GM12875 (cell line): Measurements from ENCODE around the gene PLCD4.

Experiments used
- H3K4me3 ChIP-seq: one replicate; pipeline ENCODE4 v1.5.1; 2011; ENCODE audit warnings: low read depth, low read length, control low read depth
- TF ChIP-seq, protein P1 (sequence below): IDR thresholded peaks from 2 replicates; pipeline ENCODE4 v1.5.1; 2011; ENCODE audit warnings: low read depth, mild to moderate bottlenecking, control low read depth, inconsistent platforms, low read length, moderate library complexity, borderline replicate concordance; ENCODE audit not compliant: insufficient read depth

The PLCD4 gene

DNA sequence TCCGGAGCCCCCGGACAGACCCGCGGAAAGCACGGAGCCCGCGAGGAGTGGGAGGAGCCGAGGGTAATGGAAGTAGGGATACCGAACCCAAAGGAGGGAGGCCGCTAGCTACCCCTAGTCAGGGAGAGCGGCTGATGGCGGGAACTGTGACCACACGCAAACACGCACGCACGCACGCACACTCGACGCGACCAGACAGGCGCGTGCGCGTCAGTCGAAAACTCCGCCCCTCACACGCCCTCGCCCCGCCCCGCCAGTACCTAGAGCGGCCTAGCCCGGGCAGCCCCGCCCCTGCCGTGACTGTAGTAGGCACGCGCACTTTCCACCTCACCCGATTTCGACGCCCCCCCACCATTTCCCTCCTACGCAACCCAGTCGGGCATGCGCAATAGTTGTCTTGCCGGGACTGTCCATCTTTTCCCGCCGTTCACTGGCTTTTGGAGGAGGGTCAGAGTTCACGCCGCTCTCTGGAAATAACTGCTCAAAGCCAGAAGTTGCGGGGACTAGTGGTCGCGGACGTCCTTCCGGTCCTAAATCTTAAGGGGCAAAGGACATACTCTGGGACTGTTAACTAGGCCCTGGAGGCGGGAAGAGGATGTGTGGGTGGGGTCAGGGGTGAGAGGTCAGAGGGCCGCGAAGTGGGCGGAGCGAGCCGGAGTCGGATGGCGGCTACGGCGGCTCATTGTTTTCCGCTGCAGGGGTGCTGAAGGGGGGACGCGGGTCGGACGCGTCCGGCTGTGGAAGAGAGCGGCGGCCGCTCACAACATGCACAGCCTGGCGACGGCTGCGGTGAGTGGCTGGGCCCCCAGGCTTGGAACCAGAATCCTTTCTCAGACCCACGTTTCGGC is 39.3 kb upstream of the PLCD4 start, which contains the start of the genes CNOT9 and USP37:
CNOT9 (plus strand) TSS at position 650 of the 848 bp plus-strand sequence; CDS start at position 766, 116 bp downstream.
USP37 (minus strand) TSS at position 162 of the 848 bp plus-strand sequence. CDS start 9,698 bp downstream, outside the sequence.
- H3K4me3 ChIP-seq, result peak within 1 kb of the TSS; percentile 78
- TF ChIP-seq, protein P1, sequence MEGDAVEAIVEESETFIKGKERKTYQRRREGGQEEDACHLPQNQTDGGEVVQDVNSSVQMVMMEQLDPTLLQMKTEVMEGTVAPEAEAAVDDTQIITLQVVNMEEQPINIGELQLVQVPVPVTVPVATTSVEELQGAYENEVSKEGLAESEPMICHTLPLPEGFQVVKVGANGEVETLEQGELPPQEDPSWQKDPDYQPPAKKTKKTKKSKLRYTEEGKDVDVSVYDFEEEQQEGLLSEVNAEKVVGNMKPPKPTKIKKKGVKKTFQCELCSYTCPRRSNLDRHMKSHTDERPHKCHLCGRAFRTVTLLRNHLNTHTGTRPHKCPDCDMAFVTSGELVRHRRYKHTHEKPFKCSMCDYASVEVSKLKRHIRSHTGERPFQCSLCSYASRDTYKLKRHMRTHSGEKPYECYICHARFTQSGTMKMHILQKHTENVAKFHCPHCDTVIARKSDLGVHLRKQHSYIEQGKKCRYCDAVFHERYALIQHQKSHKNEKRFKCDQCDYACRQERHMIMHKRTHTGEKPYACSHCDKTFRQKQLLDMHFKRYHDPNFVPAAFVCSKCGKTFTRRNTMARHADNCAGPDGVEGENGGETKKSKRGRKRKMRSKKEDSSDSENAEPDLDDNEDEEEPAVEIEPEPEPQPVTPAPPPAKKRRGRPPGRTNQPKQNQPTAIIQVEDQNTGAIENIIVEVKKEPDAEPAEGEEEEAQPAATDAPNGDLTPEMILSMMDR, result no peak

DNA sequence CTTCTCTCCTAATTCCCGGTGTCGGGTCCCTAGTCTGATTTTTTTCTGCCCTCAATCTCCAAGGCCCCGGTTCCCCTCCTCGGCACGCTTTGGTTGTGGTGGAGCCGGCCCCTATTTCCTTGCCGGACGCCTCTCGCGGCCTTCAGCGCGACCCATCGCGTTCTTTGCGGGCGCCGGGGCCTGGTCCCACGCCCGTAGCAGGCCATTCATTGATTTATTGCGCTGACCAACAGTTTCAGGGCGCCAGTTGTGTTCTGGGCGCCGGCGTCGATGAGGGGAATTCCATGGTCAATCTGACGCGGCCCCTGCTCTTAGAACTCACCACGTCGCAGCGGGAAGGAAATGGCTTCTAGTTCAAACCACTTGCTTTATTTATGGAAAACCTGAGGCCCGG is 38.7 kb upstream of the PLCD4 start:
- TF ChIP-seq, protein P1, result no peak

DNA sequence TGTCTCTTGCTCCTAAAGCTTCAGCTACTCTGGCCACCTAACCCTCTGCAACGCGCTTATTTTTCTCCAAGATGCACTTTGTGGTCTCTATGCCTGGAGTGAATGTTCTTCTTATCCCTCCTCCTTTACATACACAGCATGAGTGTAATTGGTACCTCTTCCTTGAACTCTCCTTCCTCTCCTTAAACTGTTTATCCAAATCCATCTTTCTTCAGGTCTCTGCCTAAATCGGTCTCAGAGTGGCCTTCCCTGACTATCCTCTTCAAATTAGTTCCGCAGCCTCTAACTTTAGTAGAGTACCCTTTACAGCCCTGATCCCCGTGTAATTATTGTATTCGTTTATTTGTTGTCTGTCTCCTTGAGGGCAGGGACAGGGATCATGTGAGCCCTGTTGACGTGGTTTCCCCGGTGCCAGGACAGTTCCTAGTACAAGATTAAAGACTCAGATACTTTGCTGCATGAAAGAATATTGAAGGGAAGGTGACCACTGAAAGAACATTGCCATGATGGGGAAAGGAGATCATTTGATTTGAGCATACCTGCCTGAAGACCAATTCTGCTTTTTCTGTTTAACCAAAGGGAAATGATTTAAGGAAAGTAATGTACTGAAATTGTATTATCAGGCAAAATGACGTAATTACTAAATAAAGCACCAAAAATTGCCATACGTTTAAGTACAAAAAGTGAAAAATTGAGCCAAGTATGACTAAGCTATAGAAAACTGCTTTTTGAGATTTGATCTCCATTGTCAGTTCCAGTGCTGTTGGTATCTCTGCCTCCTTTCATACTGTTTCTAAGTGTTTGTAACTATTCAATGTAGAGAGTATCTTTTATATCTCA is 37.8 kb upstream of the PLCD4 start:
- H3K4me3 ChIP-seq, result peak overlapping the region; percentile 78
- TF ChIP-seq, protein P1, result no peak

More for the DNA sequence above, 38.7 kb upstream of the PLCD4 start:
- H3K4me3 ChIP-seq, result peak overlapping the region; percentile 78

DNA sequence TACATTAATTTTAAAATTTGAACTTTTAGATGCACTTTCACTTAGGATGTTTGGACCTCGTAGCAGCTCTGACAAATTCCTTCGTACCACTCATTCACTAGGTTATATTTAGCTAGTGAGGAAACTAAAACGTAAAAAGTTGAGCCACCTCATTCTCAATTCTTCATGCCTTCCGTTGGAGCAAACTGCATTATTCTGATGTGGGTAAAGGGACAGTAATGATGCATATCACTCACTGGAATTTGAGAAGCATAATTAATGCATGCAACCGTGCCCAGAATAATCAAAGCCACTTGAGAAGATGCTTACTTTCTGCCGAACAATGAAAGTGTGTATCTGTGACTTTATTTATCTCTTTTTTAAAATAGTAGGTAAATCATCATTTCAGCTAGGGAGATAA is 36.8 kb upstream of the PLCD4 start:
- TF ChIP-seq, protein P1, result no peak
- peak overlapping the region; percentile 78 for H3K4me3 ChIP-seq

DNA sequence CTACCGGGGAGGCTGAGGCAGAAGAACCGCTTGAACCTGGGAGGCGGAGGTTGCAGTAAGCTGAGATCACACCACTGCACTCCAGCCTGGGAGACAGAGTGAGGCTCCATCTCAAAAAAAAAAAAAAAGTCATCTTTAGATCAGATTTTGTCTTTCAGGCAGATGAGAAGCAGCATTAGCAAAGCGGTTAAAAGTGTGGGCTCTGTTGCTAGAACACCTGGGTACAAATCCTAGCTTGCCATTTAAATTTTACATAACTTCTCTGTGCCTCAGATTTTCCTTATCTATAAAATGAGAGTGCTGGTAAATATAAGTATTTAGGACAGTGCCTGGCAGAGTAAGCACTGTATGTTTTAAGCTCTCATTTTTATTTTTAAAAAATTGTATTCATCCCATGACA is 30.8 kb upstream of the PLCD4 start:
- H3K4me3 ChIP-seq, result no peak overlapping the region
- TF ChIP-seq, protein P1, result no peak

DNA sequence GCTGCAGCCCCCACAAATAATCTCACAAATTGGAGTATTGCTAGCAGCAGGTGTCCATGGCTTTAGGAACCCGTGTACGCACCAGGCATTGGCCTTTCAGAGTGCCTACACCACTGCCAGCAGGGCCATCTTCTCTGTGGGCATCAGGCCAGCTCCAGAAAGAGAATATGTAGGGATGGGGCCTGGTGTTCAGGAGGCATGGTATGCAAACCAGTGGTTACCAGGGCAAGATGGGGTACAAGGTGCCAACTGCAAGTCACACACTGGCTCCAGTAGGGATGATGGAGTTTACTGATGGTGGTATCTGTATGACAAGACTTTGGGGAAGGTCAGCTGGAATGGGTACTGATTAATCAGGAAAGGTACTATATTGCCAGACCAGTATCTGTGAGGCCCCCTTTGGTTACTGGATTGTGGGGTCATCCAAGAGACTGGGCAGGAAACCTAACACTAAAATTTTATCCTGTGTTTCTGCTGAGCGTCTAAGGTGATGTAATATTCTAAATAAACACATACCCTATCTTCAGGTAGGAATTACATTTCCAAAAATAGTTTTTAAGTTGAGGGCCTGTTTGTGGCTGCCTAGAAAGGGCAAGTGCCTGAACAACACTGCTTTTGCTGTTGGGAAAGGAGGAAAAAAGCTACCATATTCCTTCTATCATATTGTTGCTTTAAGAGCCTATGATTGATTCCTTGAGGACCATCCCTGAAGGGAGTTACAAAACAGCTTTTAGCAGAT is 30.0 kb upstream of the PLCD4 start:
- H3K4me3 ChIP-seq, result no peak overlapping the region
- TF ChIP-seq, protein P1, result no peak
